HG02885 (cell line): ENCODE data around the gene ATXN7L1.
"Not testable (repeated sequence)": the region's sequence is repeated elsewhere in the genome, so short reads cannot be mapped to it uniquely, and the experiment has no call there.

Experiments
- ATAC-seq: cut with Tn5 transposase; IDR thresholded peaks from one replicate; pipeline ENCODE4 v1.9.1; 2021; ENCODE audit warnings: mild to moderate bottlenecking; ENCODE audit not compliant: unreplicated experiment, poor library complexity

ATXN7L1 gene

GRCh38 chr7:105894131-105894530 lies 17.7 kb upstream of the ATXN7L1 start:
- no peak for ATAC-seq

DNA sequence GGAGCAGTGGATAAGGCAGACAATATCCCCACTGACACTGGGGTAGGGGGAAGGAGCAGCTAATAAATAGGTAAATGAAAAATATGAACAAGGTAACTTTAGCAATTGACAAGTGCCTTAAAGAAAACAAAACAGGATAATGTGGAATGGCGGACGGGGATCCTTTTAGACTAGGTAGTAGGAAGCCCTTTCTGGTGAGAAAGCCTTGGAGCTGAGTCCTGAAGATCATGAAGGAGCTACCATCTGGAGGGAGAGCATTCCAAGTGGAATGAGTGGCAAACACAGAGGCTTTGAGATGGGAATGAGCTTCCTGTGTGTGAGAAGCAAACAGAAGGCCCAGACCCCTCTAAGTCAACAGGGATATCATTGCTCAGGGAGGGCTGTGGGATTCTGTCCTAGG lies 16.0 kb upstream of the ATXN7L1 start:
- ATAC-seq = no peak

DNA sequence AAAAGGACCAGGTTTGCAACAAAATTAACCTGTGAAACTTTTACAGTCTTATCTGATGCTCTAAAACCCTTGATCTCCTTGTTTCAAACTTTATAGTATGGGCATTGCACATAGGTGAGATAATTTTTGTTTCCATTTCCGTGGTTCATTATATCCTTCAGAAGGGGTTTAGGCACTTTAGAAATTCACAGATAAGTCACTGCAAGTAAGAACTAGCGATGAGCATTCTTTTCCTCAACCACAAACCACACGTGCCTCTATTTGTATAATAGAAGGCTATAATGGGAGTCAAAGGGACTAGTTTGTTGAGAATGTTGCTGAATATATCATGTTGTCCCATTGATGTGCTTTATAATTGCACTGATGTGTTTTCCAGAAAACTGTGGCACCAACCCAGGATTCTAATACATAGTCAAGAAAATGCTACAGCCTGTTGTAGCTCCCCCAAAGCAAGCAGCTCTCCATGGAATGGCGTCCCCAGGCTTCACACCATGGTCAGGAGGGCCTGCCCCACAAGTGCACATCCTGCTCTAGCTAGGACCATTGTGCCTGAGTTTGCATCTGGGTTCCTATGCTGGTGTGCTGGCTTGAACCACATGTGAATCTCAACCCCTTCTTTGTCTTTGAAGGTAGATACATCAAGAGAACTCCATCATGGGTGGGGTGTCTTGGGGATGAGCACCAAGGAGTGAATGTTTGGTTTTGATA lies 14.0 kb upstream of the ATXN7L1 start:
- no peak for ATAC-seq

DNA sequence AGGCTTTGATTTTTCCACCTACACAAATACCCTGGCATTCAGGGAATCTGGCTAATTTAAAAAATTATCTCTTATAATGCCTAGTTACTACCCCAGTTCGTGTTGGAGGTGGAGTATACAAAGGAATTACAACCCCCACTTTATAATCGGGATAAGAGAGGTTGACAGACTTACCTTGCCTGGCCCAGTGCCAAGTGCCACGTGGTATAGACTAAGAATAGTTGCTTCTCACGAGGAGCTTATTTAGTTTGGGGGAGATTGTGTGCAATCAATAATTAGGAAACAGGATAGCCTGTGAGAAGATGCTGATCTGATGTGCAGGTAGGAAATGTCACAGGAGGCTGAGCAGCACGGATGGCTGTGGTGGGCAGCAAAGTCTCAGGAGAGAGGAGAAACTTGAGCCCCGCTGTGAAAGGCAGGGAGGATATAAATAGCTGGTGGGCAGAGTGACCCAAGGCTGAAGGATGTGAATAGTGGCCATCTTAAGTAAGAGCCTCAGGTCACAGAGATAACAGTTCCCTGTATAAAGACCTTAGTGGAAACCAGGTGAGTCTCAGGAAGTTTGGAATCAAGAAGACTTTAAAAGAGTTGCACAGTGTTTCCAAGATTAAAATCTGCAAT lies 11.3 kb upstream of the ATXN7L1 start:
- ATAC-seq = no peak

GRCh38 chr7:105886776-105887175 lies 10.4 kb upstream of the ATXN7L1 start:
- ATAC-seq = no peak

- no peak for ATAC-seq
Measured at GRCh38 chr7:105885387-105886111, 9.2 kb upstream of the ATXN7L1 start.

DNA sequence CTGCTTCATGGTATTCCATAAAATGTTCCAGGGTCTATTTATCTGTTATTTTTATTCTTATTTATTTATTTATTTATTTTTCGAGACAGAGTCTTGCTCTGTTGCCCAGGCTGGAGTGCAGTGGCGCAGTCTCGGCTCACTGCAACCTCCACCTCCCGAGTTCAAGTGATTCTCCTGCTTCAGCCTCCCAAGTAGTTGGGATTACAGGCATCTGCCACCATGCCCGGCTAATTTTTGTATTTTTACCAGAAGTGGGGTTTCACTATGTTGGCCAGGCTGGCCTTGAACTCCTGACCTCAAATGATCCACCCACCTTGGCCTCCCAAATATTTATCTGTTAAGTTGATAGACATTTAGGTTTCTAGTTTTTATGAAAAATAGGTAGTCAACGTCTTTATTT lies 6.8 kb upstream of the ATXN7L1 start:
- ATAC-seq = not testable (repeated sequence)

GRCh38 chr7:105881439-105881838 lies 5.0 kb upstream of the ATXN7L1 start:
- no peak for ATAC-seq

DNA sequence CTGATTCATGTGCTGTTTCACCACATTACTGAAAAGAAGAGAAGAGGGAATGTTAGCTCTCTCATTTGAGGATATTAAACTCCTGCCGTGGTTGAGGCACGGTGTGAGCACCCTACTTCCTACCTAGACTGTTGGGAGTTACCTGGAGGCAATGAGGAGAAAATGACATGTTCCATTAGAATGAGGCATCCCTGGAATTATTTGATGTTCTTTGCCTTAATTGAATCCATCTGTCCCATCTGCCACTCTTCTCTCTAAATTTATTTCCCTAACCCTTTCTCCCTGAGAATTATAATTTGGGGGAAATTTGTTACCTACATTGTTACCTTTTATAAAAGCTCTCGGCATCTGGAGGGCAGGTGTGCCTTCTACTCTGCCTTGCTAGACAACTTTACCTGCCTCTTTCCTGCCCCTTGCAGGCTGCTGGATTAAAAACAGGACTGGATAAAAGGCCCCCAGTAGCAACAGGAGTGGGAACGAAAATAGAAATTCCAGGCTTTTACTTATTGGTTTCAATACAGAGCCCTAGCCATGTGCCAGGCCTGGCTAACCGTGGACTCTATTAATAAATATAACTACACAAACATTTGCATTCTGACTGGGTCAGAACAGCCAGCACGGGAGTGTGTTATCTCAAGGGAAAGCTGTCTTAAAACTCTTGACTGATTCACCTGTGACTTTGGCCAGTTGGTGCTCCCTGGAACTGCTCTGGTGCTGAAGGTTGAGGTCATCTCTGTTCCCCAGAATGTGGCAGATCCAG lies 4.4 kb upstream of the ATXN7L1 start:
- ATAC-seq = no peak

DNA sequence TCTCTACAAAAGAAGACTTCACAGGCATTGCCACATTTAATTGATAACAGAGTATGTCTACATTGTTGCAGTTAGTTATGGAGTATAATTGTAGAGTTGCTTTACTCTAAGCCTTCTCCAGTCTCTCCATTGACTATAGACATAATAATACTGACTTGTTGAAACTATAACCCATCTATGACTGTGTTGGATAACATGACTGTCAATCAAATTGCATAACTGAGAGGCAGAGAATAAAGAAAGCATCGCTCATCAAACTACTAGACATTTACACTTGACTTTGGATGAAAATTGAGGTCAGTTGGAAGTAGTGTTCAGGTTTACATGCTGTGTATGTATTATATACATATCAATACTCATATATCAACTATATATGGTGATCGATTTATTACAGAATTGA lies 3.4 kb upstream of the ATXN7L1 start:
- ATAC-seq = no peak

DNA sequence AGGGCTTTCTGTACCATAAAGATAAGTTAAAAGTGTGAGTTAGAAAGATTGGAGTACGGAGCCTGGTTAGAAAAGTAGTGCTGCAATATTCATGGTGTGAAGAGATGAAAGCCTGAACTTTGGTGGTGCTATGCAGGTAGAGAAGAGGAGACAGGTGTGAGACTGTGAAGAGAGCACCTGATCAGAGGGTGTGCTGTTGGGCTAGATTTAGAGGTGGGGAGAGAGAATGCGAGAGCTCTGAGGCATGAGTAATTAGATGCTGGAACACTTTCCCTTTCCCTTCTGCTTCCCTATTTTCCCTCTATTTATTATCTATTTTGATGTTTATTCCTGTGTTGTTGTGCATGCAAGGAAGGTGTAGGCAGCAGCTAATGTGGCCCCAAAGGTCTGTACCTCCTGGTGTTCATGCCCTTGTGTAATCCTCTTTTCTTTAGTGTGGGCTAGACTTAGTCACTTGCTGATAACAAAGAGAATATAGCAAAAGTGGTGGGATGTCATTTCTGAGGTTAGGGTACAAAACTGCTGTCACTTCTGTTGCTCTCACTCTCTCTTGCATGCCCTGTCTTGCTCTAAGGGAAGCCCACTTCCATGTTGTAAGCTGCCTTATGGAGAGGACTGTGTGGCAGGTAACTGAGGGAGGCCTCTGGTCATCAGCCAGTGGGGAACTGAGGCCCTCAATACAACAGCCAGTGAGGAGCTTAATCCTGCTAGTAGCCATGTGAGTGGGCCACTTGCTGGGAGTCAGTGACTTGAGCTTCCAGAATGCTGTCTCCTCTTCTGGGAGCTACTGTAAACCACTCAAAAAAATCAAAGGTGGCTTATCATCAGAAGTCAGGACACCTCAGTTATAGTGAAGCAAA lies 2.6 kb upstream of the ATXN7L1 start:
- no peak for ATAC-seq

GRCh38 chr7:105877736-105878135 lies 1.3 kb upstream of the ATXN7L1 start:
- ATAC-seq = no peak

GRCh38 chr7:105876964-105877601 lies 684 bp upstream of the ATXN7L1 start:
- no peak for ATAC-seq

GRCh38 chr7:105875505-105875904 lies 894 bp downstream of the ATXN7L1 start:
- ATAC-seq = no peak

GRCh38 chr7:105874055-105874454 lies 2.3 kb downstream of the ATXN7L1 start:
- ATAC-seq = no peak

DNA sequence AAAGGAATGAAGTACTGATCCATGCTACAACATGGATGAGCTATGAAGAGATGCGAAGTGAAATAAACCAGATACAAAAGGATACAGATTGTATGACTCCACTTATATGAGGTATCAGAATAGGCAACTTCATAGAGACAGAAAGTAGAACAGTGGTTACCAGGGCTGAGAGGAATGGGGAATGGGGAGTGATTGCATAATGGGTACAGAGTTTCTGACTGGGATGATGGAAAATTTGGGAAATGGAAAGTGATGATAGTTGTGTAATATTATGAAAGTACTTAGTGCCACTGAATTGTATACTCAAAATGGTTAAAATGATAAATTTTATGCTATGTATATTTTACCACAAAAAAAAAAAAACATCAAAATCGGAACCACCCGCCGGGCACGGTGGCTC lies 3.9 kb downstream of the ATXN7L1 start:
- no peak for ATAC-seq

DNA sequence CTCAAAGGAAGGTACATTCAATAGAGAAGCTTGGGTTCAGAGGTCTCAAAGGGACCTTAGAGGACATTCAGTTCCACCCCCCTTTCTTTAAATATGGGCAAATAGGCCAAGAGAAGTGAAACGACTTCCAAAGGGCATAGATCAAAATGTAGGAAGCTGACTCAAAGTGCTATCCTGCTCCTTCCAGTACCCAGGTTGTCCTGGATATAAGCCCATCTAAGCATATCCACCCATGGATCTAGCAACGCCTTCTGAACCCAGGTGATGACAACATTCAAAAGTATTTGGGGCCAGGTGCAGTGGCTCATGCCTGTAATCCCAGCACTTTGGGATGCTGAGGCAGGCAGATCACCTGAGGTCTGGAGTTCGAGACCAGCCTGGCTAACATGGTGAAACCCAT lies 5.3 kb downstream of the ATXN7L1 start:
- no peak for ATAC-seq

GRCh38 chr7:105866102-105866801 lies 10.1 kb downstream of the ATXN7L1 start:
- no peak for ATAC-seq

DNA sequence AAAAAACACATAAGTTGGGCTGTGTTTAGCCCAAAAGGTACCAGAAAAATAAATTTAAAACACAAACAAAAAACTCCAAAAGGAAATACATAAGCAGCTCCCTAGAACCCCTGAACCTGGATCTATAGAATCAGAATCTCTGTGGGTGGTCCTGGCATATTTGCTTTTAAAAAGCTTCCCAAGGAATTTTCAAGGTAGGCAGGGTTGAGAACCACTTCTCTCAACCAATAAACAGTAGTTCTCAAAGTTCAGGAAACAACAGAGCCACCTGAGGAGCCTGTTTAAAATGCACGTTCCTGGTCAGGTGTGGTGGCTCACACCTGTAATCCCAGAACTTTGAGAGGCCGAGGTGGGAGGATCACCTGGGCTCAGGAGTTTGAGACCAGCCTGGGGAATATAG lies 12.5 kb downstream of the ATXN7L1 start:
- ATAC-seq = no peak
